Measurements from ENCODE around the gene PLA2G4D.
A peak's percentile ranks its signal among the peaks of the same experiment; 100 is the strongest.

The PLA2G4D gene

GRCh38 chr15:42069496-42070278 lies 24.7 kb downstream of the PLA2G4D start:
- DNase-seq, result no peak

GRCh38 chr15:42069025-42069424 lies 25.3 kb downstream of the PLA2G4D start:
- no peak for DNase-seq

GRCh38 chr15:42068601-42069000 lies 25.8 kb downstream of the PLA2G4D start:
- no peak for DNase-seq

GRCh38 chr15:42066764-42067415 lies 27.5 kb downstream of the PLA2G4D start:
- DNase-seq, result no peak

- DNase-seq, result no peak
Measured at GRCh38 chr15:42065468-42065867, 28.9 kb downstream of the PLA2G4D start.

- no peak for DNase-seq
Measured at GRCh38 chr15:42065033-42065432, 29.3 kb downstream of the PLA2G4D start.

GRCh38 chr15:42064271-42064670 lies 30.1 kb downstream of the PLA2G4D start:
- no peak for DNase-seq

GRCh38 chr15:42063122-42063848 lies 31.1 kb downstream of the PLA2G4D start:
- no peak for DNase-seq

GRCh38 chr15:42062284-42062806 lies 32.0 kb downstream of the PLA2G4D start:
- DNase-seq, result no peak

- DNase-seq, result no peak
Measured at GRCh38 chr15:42060797-42061196, 33.6 kb downstream of the PLA2G4D start.

GRCh38 chr15:42060477-42060763 lies 33.9 kb downstream of the PLA2G4D start:
- DNase-seq, result no peak

GRCh38 chr15:42059661-42060476 lies 34.5 kb downstream of the PLA2G4D start:
- DNase-seq, result peak; percentile 2

- DNase-seq, result no peak
Measured at GRCh38 chr15:42058791-42059190, 35.6 kb downstream of the PLA2G4D start.

GRCh38 chr15:42057799-42058646 lies 36.3 kb downstream of the PLA2G4D start:
- DNase-seq, result no peak

GRCh38 chr15:42056934-42057798 lies 37.2 kb downstream of the PLA2G4D start:
- peak; percentile 42 for DNase-seq

GRCh38 chr15:42053914-42054313 lies 40.4 kb downstream of the PLA2G4D start:
- no peak for DNase-seq

GRCh38 chr15:42053010-42053409 lies 41.4 kb downstream of the PLA2G4D start:
- no peak for DNase-seq

- DNase-seq, result no peak
Measured at GRCh38 chr15:42050484-42051255, 43.7 kb downstream of the PLA2G4D start.

- no peak for DNase-seq
Measured at GRCh38 chr15:42048821-42049200, 45.6 kb downstream of the PLA2G4D start.

Data from DMS79 treated with DMSO at 0.1 percent for 48 hours (cell line).